ENCODE data around the gene SPAG7.
"Not testable (repeated sequence)": the region's sequence is repeated elsewhere in the genome, so short reads cannot be mapped to it uniquely, and the experiment has no call there.

The SPAG7 gene

DNA sequence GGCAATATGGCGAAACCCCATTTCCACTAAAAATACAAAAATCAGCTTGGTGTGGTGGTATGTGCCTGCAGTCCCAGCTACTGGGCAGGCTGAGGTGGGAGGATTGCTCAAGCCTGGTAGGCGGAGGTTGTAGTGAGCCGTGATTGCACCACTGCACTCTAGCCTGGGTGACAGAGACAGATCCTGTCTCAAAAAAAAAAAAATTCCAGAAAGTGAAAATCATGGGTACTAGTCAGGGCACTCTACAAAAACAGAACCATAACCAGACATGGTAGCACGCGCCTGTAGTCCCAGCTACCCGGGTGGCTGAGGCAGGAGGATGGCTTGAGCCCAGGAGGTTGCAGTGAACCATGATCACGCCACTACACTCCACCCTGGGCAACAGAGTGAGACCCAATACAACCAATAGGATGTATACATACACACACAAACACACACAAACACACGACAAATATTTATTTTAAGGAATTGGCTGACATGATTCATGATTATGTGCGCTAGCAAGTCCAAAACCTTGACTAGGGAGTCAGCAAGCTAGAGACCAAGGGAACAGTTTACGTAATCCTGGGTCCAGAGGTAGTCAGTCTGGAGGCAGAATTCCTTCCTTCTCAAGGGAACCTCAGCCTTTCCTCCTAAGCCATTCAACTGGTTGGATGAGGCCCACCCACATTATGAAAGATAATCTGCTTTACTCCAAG, 47.1 kb downstream of the SPAG7 start:
- POLR2A ChIA-PET, result no interaction called here
- CTCF ChIA-PET, result interaction anchor here (0.7 to 4.1 kb wide), 3 partner anchors 11 to 14 kb away, joined by 3 to 29 read pairs (median 3); no protein-coding TSS in a partner anchor
- TF ChIP-seq CTCF (IDR thresholded peaks at IDR 0.05; ENCODE audit: control extremely low read depth, extremely low read depth, low read depth, missing control alignments), result no peak
- no peak for DNase-seq (ENCODE audit: extremely low spot score)

DNA sequence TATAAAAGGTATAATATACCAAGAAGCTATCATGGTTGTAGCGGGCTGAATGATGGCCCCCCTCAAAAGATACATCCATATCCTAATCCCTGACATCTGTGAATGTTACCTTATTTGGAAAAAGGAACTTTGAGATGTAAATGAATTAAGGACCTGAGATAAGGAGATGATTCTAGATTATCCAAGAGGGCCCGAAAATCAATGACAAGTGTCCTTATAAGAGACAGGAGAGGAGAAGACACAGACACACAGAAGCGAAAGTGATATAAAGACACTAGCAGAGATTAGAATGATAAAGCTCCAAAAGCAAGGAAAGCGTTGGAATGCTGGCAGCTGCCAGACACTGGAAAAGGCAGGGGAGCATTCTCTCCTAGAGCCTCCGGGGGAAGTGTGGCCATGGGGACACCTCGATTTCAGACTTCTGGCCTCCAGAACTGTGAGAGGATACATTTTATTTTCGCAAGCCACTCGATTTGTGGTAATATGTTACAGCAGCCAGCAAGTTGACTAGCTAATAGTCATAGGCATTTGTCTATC, 48.0 kb downstream of the SPAG7 start:
- CTCF ChIA-PET, result interaction anchor here (0.7 to 4.1 kb wide), 2 partner anchors 10 to 13 kb away, joined by 3 to 29 read pairs; no protein-coding TSS in a partner anchor
- POLR2A ChIA-PET, result no interaction called here
- TF ChIP-seq CTCF (IDR thresholded peaks at IDR 0.05; ENCODE audit: control extremely low read depth, extremely low read depth, low read depth, missing control alignments), result no peak
- no peak for DNase-seq (ENCODE audit: extremely low spot score)

- POLR2A ChIA-PET; DNase-seq (ENCODE audit: extremely low spot score): not testable (repeated sequence)
- CTCF ChIA-PET, result interaction anchor here (1.4 to 2.1 kb wide), 2 partner anchors 11 to 12 kb away, joined by 5 to 9 read pairs; partner anchors contain the start of gene CHRNE
Measured at GRCh38 chr17:4914551-4914950, 53.1 kb downstream of the SPAG7 start.

GRCh38 chr17:4913994-4914393, 53.6 kb downstream of the SPAG7 start:
- no peak for TF ChIP-seq CTCF (IDR thresholded peaks at IDR 0.05; ENCODE audit: control extremely low read depth, extremely low read depth, low read depth, missing control alignments)
- DNase-seq (ENCODE audit: extremely low spot score), result no peak
- CTCF ChIA-PET, result interaction anchor here (0.9 to 2.1 kb wide), 4 partner anchors 9 to 67 kb away, joined by 3 to 9 read pairs (median 4); partner anchors contain the start of gene CHRNE
- POLR2A ChIA-PET, result no interaction called here

Data from GM10248 (cell line).